Activated CD8-positive, alpha-beta memory T cell treated with anti-CD3 and anti-CD28 coated beads for 24 hours (primary cell): Measurements from ENCODE around the gene STN1.

Experiments used
- DNase-seq: peaks from one replicate; pipeline ENCODE4 v3.0.0-alpha.2; 2020

The STN1 gene, protein sequence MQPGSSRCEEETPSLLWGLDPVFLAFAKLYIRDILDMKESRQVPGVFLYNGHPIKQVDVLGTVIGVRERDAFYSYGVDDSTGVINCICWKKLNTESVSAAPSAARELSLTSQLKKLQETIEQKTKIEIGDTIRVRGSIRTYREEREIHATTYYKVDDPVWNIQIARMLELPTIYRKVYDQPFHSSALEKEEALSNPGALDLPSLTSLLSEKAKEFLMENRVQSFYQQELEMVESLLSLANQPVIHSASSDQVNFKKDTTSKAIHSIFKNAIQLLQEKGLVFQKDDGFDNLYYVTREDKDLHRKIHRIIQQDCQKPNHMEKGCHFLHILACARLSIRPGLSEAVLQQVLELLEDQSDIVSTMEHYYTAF

DNA sequence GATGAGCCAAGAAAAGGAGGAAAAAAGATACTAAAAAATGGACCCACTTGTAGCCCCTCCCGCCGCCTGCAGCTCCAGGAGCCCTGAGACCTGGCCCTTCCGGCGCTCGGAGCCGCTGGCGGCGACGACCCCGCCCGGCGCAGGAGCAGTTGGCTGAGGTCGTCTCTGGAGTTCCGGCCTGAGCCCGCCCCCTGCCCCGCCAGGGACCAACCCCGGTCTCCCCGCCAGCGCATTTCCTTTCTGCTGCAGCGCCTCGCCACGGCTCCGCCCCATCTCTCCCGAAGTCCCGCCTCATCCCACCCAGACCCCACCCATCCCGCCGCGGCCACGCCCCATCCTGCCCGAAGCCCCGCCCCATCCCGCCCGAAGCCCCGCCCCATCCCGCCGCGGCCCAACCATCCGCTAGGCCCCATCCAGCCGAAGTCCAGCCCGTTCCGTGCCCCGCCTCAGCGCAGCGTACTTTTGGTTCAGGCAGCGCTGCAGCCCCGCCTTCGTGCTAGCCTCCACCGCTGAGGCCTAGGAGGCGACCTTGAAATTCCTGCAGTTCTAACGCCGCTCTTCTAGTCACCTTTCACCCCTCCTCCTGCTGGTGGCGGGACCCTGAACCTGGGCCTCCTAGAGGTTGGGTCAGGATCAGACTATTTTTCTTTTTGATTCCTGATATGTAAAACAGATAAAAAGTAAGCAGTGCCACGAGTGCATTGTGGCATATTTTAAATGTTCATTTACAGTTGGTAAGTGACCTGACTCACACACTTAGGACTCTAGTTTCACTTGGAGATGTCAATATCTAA is at the start of gene STN1:
Gene STN1, minus strand, starts transcription at position 132 of the 794 bp plus-strand sequence. CDS start 590 bp downstream, outside the sequence.
- peak; percentile 97 for DNase-seq

DNA sequence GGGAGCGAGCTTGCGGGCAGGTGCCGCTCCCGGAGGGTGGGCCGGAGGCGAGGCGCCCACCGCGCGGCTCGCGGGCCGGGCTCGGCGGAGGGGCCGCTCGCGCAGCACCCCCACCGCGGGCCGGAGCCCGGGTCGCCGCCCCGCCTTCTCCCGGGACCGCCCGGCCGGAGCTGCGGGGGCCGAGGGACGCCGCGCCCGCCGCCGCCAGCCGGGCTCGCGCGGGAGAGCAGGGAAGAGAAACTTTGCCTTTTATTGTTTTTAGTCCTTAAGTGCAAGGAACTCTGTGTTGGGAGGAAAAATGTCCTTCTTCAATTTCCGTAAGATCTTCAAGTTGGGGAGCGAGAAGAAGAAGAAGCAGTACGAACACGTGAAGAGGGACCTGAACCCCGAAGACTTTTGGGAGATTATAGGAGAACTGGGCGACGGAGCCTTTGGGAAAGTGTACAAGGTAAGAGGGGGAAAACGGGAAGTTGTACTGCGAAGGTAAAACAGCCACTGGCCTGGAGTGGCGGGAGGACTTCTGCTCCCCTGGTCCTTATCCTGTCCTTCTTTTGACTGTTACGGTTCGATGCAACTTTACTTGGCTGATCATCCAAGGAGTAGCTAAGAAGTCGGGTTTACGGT is 49.6 kb upstream of the STN1 start:
- peak; percentile 68 for DNase-seq

DNA sequence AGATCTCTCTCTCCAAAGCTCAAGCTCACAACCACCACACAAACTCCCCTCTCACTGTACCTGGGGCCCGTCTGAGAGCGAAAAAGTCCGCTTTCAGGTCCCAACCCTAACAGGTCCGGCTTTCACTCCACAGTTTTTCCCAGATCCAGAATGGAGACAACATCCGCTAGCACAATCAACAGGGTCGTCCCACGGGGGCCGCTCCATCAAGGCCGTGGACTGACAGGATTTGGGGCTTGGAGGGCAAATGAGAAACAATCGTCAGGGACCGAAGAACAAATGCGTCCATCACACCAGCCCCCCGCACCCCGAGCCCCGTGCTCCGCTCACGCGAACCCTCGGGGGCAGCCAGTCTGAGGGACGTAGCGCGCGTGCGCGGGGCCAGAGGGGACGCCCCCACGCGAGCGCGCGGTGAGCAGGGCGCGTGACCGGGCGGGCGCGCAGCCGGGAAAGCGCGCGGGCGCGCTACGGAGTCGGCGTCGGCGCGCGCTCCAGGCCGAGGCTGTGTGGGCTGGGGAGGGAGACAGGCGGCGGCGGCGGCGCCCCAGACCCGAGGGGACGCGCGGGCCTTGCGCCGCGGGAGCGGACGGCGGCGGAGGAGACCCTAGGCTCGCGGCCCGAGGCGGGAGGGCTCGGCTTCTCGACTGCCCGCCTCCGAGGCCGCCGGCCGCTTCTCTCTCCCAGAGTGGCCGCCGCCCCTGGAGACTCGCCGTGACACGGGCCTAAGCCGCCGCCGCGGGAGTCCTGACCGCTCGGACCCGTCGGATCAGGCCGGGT is 48.9 kb upstream of the STN1 start, which contains the start of gene SLK:
Gene SLK, plus strand, starts transcription at position 470 of the 777 bp plus-strand sequence. CDS start 606 bp downstream, outside the sequence.
- peak; percentile 93 for DNase-seq

DNA sequence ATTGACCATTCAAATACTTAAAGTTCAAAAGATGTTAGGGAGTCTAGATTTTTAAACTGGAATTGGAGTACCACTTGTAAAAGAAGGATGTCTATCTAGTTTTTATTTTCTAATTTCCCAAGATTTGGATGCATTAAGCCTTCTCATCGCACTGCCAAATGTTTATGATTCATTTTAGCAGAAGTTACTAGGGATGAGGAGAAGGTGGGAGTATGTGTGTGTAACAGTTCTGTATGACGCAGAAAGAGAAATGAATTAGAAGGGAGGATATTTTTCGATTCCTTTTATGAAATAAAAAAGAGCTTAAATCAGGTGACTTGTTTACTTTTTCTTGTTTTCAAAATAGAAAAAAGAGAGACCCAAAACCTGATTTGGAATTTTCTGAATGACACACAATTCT is 42.1 kb upstream of the STN1 start:
- DNase-seq: no peak

DNA sequence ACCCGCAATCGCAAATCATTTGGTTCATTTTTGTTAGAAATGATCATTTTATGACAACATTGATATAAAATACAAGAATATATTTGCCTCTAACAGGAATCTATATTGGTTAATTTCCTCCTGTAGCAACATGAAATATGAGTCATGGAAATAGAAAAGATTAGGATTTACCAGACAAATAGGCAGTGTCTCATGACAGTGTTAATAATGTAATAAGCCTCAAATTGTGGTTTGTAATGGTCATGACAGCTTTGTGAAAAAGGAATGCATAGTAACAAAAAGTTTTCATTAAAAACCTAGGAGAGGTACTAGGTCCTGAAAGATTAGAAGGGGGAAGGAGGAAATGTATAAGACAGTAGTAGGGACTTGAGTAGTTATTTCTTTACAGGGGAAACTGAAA is 41.0 kb upstream of the STN1 start:
- no peak for DNase-seq

DNA sequence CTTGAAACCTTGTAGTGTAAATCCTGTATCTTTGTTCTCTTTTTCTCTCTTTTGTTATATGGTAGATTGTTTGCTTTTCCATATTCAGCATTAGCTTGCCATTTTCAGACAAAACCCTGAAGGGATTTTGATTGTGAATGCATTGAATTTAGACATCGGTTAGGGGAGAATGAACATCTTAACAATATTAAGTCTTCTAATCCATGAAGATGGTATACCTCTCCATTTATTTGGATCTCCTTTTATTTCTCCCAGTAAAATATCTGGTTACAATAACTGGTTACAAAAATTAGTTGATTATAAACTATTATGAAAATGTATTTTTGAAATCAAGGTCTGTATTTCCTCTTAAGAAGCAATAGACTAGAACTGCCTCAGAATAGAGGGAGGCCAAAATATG is 36.6 kb upstream of the STN1 start:
- no peak for DNase-seq

DNA sequence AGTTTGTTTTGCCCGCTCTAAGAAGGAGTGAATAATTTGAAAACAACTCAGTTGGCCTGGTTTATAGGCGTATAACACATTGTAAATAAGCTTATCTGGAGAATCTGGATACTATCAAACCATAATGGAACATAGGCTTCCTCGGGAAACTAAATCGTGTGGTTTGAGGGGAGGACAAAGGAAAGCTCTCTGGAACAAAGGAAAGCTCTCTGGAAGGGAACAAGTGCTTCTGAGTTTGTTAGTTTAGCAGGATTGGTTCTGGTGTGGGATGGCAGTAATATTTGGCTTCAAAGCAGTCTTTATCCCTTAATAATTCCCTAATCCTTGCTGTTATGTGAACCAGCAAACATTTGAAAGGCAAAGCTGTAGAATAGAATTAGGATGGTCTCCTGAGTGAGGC is 34.0 kb upstream of the STN1 start:
- no peak for DNase-seq

DNA sequence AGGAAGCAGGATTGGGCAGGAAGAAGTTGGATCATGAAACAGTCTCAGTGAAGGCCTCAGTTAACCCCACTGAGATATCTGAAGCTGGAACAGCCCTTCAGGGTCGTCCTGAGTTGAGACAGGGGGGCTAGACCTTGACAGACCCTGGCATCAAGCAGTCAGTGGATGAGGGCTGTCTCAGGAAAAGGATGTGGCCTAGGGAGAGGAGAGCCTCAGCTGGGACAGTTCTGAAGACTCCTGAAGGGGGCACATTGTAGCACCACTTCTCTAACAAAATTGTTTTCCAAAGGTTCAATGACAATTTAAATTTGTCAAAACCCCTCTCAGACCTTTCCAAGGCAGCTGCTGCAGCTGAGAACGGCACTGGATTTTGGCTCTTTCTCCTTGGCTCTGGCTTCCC is 33.2 kb upstream of the STN1 start:
- no peak for DNase-seq

DNA sequence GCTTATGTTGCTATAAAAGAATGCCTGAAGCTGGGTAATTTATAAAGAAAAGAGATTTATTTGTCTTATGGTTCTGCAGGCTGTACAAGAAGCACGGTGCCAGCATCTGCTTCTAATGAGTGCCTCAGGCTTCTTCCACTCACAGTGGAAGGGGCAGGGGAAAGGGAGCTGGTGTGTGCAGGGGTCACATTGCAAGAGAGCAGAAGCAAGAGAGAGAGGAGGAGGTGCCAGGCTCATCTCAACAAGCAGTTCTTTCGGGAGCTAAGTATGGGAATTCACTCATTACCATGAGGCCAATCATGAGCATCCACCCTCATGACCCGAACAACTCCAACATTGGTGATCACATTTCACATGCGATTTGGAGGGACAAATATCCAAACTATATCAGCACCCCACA is 31.7 kb upstream of the STN1 start:
- DNase-seq: no peak

DNA sequence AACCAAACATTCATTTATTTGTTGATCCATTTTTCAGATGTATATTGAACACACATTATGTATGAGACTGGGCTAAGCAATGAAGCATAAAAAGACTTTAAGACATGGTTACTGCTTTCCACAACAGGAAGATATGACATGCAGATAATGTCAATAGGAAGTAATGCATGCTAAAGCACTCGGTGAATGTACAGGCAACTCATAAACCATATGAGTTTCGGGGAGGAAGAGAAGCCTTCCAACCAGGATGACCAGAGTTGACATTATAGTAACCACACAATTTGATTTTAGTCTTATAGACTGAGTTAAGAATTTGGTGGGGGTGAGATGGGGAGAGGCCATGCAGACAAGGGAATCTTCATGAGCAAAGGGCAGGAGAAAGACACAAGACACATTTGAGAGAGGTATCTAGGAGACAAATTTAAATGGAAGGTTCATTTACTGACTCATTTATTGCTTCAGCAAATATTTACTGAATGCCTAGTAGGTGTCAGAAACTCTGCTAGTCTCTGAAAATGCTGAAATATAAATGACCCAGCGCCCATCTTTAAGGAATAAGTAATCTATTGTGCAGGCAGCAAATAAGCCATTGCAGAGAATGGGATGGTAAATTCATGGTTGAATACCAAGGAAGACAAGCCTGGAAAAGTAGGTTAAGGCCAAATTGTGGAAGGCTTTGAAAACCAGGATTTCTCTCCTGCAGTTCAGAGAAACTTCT is 30.0 kb upstream of the STN1 start:
- DNase-seq: no peak

DNA sequence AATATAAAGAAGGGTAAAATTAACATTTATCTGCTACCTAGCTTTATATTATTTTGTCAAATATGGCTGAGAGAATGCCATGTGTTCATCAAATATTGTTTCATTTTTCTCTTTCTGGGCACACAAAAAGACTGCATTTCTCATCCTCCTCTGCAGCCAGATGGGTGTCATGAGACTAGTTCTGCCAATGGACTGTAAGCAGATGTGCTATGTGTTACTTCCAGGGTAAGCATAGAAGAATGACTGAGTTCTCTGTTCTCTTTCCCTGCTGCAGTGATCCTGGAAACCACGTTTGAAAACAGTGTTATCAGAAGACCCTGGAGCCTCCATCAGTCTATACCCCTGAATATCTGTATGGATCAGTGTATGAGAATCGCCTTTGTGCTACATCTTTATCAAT is 24.9 kb upstream of the STN1 start:
- DNase-seq: no peak

DNA sequence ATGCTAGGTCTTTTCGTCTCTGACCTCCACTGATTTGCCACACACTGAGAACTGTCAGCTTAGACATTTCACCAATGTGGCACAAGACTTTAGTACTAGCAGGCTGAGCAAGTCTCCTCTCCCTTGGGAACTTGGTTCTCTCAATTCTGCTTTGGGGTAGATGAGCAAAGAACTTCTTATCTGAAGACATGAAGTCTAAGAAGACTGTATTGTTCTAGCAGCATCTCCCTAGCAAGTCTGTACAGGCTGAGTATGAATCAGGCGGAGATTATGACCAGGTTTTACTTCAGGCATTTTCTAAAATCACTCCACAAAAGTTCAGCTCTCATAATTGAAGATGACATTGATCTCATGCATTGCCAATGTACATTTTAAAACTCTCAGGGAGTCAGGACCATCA is 23.8 kb upstream of the STN1 start:
- no peak for DNase-seq

DNA sequence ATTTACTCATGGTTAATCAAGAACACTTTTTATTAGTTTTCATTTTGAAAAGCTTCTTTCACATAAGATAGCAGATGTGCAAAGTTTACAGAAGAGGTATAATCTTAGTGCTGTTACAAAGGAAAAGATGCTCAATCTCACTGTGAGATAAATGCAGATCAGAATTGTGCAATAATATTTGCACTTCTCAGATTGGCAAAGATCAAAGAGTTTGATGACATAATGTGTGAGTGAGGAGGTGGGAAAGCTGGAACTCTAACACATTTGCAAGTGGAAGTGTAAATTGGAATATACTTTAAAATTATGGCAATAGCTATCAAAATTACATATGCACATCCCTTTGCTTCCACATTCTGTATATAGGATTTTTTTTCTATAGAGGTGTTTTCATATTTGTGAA is 21.5 kb upstream of the STN1 start:
- DNase-seq: no peak

DNA sequence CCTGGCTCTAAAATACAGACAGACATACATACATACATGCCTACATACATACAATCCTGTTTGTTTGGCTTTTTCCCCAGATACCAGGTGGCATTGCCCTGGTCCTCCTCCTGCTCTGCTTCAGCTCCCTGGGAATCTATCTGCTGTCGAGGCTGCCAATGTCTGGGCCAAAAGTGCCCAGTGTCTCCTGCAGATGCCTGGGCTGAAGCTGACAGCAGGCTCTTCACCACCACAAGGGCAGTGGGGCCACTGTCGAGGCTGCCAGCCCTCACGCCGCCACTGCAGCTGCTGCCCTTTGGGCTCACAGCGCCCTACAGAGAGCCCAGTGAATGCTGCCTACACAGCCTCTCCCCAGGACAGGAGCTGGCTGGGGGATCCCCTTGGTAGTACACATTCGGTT is 18.0 kb upstream of the STN1 start:
- no peak for DNase-seq

DNA sequence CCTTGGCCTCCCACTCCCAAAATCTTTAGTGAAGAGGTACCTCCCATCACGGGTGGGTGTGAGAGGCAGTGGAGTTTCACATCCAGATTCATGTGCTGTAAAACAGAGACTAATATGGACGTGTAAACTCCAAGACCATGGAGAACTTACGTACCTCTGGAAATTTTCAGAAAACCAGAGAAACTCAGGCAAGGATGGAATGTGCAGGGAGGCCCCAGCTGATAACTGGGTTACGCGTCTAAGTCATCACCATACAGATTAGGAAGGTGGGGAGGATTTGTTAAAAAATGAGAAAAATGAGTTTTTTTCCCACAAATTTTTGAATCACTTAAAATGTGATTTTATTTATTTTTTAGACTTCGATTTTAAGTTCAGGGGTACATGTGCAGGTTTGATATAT is 16.3 kb upstream of the STN1 start:
- no peak for DNase-seq

DNA sequence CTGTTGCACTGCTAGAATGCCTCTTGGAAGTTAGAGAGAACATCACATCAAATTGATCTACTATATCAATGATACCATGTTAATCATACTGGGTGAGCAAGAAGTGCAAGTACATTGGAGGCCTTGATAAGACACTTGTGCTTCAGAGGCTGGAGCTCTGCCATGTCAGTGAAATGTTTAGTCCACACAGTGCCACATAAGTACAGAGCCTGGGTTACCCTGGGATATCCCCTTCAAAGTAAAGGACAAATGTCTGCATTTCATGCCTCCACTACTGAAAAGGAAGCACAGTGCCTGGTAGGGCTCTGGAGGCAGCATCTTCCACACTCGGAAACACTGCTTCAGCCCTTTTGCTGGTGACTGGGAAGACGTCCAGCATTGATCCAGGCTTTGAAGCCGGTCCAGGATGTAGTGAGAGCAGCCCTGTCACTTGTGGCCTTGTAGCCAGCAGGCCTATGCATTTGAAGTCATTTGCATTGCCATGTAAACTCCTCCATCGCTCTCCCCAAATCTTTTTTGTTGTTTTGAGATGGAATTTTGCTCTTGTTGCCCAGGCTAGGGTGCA is 15.7 kb upstream of the STN1 start:
- DNase-seq: no peak

DNA sequence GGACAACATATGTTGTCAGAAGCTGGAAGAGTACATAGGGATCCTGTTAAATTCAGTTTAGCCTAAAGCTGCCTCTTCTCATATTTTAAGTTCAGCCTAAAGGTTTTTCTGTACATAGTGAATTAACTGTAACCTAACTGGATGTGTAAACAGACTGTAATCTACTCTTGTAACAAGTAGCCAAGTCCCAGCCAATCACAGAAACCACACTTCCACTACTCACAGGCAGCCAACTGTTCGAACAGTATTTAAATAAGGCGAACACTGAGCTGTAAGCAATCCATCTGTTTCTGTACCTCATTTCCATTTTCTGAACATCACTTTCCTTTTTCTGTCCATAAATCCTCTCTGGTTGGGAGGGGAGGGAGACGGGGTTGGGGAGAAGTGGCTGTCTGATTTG is 15.0 kb upstream of the STN1 start:
- DNase-seq: no peak

DNA sequence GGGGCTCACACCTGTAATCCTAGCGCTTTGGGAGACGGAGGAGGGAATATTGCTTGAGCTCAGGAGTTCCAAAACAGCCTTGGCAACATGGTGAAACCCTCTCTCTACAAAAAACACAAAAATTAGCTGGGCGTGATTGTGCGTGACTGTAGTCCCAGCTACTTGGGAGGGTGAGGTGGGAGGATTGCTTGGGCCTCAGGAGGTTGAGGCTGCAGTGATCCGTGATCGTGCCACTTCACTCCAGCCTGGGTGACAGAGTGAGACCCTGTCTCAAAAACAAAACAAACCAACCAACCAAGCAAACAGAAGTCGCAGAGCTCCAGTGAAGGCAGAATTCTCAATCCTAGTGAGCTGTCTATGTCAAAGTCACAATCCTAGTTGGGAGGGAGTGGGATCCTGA is 14.3 kb upstream of the STN1 start:
- DNase-seq: no peak

DNA sequence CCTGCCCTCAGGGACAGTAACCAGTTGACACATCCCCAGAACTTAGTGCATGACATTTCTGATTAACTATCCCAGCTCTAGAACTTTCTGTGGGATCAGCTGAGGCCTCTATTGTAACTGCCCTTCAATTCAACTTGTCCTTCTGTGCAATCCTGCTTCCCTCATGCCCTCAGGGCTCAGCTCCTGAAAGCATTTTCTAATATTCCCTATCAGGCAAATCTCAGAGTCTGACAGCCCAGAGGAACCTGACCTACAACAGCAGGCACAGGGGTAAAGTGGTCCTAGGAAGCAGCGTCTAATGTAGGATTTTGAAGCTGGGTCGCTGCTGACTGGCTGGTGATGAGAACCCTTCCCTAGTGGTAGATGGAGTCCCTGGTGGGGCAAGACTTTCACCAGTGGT is 13.6 kb upstream of the STN1 start:
- DNase-seq: no peak

DNA sequence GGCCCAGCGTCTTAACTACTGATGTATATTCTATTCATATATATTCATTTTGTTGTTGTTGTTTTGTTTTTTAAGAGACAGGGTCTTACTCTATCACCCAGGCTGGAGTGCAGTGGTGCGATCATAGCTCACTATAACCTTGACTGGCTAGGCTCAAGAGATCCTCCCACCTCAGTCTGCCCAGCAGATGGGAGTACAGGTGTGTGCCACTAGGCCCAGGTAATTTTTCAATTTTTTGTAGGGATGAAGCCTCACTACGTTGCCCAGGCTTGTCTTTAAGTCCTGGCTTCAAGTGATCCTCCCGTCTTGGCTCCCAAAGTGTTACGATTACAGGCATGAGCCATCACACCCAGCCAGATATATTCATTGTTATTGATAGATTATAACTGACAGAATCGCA is 12.9 kb upstream of the STN1 start:
- DNase-seq: no peak

DNA sequence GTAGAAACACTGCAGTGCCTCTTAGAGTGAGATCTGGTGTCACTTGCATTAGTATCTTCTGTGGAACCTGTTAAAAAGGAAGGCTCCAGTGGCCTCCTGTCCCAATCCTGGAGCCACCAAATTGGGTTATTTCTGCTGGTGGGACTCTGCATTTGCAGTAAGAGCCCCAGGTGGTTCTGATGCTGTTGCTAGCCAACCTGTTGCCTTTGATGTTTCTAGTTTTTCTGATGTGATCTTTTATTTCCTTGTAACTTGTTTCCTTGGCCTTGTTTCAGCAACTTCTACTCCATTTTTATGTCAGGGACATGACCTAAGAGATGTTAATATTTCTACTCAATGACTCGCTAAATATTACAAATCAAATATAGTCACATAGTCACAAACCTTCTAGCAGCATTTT is 12.5 kb upstream of the STN1 start:
- DNase-seq: no peak

DNA sequence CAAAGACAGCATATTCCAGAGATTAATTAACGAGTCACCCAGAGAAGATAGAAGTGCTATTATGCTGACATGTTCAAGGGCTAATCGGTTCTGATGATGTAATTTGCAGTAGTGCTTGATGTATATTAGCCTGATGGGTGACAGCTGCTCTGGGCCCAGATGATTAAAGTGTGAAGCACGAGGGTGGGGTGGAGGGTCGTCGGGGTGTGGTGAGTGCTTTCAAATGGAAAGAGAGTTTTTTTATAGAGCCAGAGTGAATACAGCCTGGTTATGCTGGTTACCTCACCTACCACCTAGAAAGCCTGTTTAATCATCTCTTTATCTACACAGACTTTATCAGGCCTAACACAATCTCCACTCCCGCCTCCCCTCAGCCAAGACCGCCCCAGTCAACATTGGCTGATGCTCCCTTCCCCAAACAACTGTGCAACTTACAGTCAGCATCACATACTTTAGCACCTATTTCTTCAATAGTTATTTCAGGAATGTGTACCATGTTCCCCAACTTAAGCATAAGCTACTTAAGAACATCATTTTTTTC is 11.5 kb upstream of the STN1 start:
- DNase-seq: no peak
